Measurements from ENCODE around the gene DNER.

DNA sequence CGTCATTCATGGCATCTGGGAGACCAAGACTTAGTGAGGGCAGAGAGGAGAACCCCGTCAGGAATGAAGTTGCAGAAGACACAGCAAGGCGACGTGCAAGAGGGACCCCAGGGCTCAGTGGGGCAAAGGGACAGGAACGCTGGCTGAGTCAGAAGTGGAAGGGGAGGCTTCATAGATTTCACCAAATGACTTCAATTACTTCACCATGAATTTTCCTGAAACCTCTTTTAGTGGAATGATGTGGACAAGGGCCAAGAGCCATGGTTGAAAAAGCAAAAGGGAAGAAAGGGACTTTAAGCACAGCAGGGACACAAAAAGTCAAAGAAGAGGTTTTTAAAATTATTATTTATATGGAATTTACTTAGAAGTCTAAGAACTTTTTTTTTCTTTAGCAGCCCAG, 301.7 kb downstream of the DNER start:
- TF ChIP-seq, protein P1, sequence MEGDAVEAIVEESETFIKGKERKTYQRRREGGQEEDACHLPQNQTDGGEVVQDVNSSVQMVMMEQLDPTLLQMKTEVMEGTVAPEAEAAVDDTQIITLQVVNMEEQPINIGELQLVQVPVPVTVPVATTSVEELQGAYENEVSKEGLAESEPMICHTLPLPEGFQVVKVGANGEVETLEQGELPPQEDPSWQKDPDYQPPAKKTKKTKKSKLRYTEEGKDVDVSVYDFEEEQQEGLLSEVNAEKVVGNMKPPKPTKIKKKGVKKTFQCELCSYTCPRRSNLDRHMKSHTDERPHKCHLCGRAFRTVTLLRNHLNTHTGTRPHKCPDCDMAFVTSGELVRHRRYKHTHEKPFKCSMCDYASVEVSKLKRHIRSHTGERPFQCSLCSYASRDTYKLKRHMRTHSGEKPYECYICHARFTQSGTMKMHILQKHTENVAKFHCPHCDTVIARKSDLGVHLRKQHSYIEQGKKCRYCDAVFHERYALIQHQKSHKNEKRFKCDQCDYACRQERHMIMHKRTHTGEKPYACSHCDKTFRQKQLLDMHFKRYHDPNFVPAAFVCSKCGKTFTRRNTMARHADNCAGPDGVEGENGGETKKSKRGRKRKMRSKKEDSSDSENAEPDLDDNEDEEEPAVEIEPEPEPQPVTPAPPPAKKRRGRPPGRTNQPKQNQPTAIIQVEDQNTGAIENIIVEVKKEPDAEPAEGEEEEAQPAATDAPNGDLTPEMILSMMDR (IDR thresholded peaks at IDR 0.05): no peak
- no peak for TF ChIP-seq EP300 (IDR thresholded peaks at IDR 0.05)
- no peak for TF ChIP-seq POLR2A (IDR thresholded peaks at IDR 0.05)
